Measurements from ENCODE around the gene SYT9.

The SYT9 gene

GRCh38 chr11:7435176-7435575 is 183.5 kb downstream of the SYT9 start:
- no peak for DNase-seq

- no peak for DNase-seq
Observed at GRCh38 chr11:7436146-7436545, 184.4 kb downstream of the SYT9 start.

DNA sequence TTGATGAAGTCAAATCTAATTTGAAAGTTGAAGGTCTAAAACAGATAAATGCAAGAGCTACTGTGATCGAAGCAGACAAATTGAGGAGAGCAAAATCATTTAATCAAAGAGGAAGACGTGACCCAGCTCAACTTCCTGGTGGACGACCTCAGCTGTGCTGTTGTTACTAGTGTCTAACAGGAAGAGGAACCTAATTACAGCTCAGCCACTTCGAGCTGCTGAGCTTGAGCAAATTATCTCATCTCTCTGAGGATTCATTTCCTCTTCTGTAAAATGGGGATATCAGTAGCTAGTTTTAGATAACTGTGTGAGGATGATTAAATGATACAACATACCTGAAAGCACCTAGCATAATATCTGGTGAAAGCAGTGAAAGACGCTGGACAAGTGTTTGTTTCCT is 185.0 kb downstream of the SYT9 start:
- no peak for DNase-seq

GRCh38 chr11:7437696-7438095 is 186.0 kb downstream of the SYT9 start:
- DNase-seq, result no peak

GRCh38 chr11:7439746-7440320 is 188.1 kb downstream of the SYT9 start:
- DNase-seq, result no peak

- DNase-seq, result peak; percentile 34
Observed at GRCh38 chr11:7442588-7443215, 191.0 kb downstream of the SYT9 start.

- DNase-seq, result no peak
Observed at GRCh38 chr11:7444091-7444981, 192.6 kb downstream of the SYT9 start.

GRCh38 chr11:7445564-7445963 is 193.9 kb downstream of the SYT9 start:
- DNase-seq, result no peak

DNA sequence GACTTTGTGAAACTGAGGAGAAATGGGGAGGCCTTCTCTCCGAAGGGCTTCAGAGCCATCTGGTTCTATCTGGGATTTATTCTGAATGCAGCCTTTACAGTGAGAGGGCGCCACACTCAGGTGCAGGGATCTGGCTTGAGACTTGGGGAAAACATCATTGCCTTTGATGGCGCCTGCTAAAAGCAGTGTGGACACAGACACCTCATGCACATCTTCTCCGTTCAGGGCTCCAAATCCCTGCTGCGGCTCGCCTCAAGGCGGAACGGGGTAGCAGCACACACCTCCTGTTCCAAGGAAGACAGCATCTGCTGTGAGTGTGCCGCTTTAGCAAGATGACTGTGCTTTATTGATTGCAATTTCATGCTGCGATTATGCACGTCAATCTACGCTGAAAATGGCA is 196.5 kb downstream of the SYT9 start:
- no peak for DNase-seq

DNA sequence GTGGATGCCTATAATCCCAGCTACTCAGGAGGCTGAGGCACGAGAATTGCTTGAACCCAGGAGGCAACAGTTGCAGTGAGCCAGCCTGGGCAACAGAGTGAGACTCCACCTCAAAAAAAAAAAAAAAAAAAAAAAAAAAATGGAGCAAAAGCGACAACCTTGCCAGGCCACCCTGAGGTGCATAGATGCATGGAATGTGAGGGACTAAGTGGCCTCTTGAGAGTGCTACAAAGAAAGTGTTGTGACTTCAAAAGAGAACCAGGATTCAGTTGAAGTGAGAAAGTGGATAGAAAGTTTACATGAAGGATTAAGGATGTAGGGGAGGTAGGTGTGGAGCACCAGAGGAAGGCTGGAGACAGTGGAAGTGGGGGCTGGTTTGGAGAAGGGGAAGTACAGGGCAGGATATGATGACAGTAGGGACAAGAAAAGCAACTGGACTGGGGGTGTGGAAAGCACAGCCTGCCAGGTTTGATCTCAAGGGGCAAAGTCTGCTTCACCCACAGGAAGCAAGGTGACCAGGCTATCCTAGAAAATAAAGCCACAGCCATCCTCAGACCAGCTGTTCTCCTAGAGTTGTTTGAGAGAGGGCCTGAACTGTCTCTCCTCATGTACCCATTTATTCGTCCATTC is 197.6 kb downstream of the SYT9 start:
- DNase-seq, result no peak

GRCh38 chr11:7449841-7450214 is 198.1 kb downstream of the SYT9 start:
- DNase-seq, result no peak

- no peak for DNase-seq
Observed at GRCh38 chr11:7450836-7451235, 199.1 kb downstream of the SYT9 start.

DNA sequence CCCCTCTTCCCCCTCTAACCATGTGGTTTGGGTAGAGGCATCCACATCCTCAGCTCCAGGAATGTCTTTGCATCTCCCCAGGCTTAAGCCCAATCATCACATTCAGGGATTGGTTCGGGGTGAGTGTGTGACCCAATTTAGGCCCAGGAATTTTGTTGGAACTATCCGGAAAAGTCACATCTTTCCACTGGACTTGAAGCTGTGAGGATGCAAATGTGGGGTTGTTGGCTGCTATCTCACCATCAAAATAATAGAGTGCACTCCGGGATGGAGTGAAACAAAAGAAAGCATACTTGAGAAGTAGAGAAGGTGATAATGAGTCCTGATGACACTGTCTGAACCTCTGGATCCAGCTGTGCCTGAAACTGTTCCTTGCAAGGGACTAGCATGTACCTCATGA is 199.8 kb downstream of the SYT9 start:
- no peak for DNase-seq

GRCh38 chr11:7451952-7452494 is 200.3 kb downstream of the SYT9 start:
- DNase-seq, result no peak

DNA sequence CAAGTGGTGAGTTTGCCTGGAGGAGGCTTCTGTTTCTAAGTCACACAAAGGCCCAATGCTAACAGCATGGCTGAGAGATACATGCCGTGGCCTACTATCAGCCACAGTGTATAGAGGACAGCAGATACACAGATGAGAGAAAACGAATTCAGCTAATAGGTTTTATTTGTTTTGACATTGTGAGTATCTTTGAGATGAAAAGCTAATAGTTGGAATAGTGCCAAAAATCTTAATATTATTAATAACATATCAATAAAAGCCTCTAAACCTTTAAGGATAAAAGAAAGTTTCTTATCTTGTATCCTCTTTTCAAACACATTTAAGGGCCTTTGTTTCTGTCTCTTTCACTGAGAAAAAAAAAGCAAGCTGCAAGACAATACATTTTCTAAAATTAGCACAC is 203.2 kb downstream of the SYT9 start:
- no peak for DNase-seq

- no peak for DNase-seq
Observed at GRCh38 chr11:7457211-7457610, 205.5 kb downstream of the SYT9 start.

- DNase-seq, result no peak
Observed at GRCh38 chr11:7462706-7463105, 211.0 kb downstream of the SYT9 start.

GRCh38 chr11:7467652-7468051 is 215.9 kb downstream of the SYT9 start:
- DNase-seq, result no peak

GRCh38 chr11:7469351-7469865 is 217.7 kb downstream of the SYT9 start:
- DNase-seq, result no peak

- DNase-seq, result no peak
Observed at GRCh38 chr11:7471071-7471470, 219.4 kb downstream of the SYT9 start.

- no peak for DNase-seq
Observed at GRCh38 chr11:7473717-7474116, 222.0 kb downstream of the SYT9 start.

GRCh38 chr11:7480113-7480512 is 228.4 kb downstream of the SYT9 start:
- DNase-seq, result no peak

- DNase-seq, result no peak
Observed at GRCh38 chr11:7484131-7484530, 232.4 kb downstream of the SYT9 start.
